Aorta (tissue), 4 donors: Measurements from ENCODE around the gene MOG. TPM values are rescaled to one million over a fixed set of nuclear protein-coding genes. Genes with fewer than 3 reads are reported as not detected.

Source experiments
- polyA plus RNA-seq, 2 donors: library from polyadenylated mRNA; stranded (reverse); fragments of 200-250 nt; gene quantifications; one replicate each; pipeline ENCODE4 v1.2.3, GENCODE V29; 2013
- total RNA-seq, 2 donors: library from RNA; stranded (reverse); fragmentation: NEBNext Ultra II Directional; extraction: Animal tissue kit (Norgen Biotek cat#: 25700); gene quantifications; one replicate each; pipeline ENCODE4 v1.2.1, GENCODE V29; 2021
- donor health status: healthy with polysubstance abuse.
- donor health status: Bipolar disorder and iron deficiency.
- donor health status: DM: no; HTN: no; CAD: no.
- donor health status: DM: yes; HTN: yes; CAD: no.

MOG gene
- total and polyA plus RNA-seq, 4 donors = 1.5 TPM; not detected in 3

Other genes with a start within 250 kb of the MOG start
- gene OR12D1, start 242.2 kb upstream of the MOG start, total RNA-seq = not detected
- not detected for gene OR12D1, start 242.2 kb upstream of the MOG start, polyA plus RNA-seq
- gene OR10C1, start 217.8 kb upstream of the MOG start, total RNA-seq = not detected
- gene OR10C1, start 217.8 kb upstream of the MOG start, polyA plus RNA-seq = not detected
- not detected for gene OR11A1, start 200.0 kb upstream of the MOG start, total RNA-seq
- not detected for gene OR11A1, start 200.0 kb upstream of the MOG start, polyA plus RNA-seq
- gene OR2H1, start 199.9 kb upstream of the MOG start, total RNA-seq = not detected
- not detected for gene OR2H1, start 199.9 kb upstream of the MOG start, polyA plus RNA-seq
- under 1 TPM in 1 of 2 donors, not detected in 1; 0.60 TPM for gene MAS1L, start 169.1 kb upstream of the MOG start, total RNA-seq
- gene MAS1L, start 169.1 kb upstream of the MOG start, polyA plus RNA-seq = not detected
- 1 to 10 TPM in 1 of 2 donors, under 1 TPM in 1; 0.32 to 4.4 TPM for gene UBD, start 97.4 kb upstream of the MOG start, total RNA-seq
- 1 to 10 TPM in 1 of 2 donors, under 1 TPM in 1; 0.51 to 3.9 TPM for gene UBD, start 97.4 kb upstream of the MOG start, polyA plus RNA-seq
- gene OR2H2, start 72.0 kb upstream of the MOG start, total RNA-seq = not detected
- not detected for gene OR2H2, start 72.0 kb upstream of the MOG start, polyA plus RNA-seq
- 100 to 1,000 TPM in 1 of 2 donors, 10 to 100 TPM in 1; 91.6 to 126 TPM for gene GABBR1, start 23.9 kb upstream of the MOG start, total RNA-seq
- 100 to 1,000 TPM in 1 of 2 donors, 10 to 100 TPM in 1; 13.6 to 103 TPM for gene GABBR1, start 23.9 kb upstream of the MOG start, polyA plus RNA-seq
- under 1 TPM in 1 of 2 donors, not detected in 1; 0.49 TPM for gene ZFP57, start 24.1 kb downstream of the MOG start, total RNA-seq
- gene ZFP57, start 24.1 kb downstream of the MOG start, polyA plus RNA-seq = 1 to 10 TPM in 1 of 2 donors, not detected in 1; 7.1 TPM
- gene HLA-F, start 66.3 kb downstream of the MOG start, total RNA-seq = 100 to 1,000 TPM in 1 of 2 donors, 10 to 100 TPM in 1; 90.5 to 124 TPM
- gene HLA-F, start 66.3 kb downstream of the MOG start, polyA plus RNA-seq = 100 to 1,000 TPM in 1 of 2 donors, 10 to 100 TPM in 1; 34.2 to 153 TPM
- 1 to 10 TPM in 1 of 2 donors, under 1 TPM in 1; 0.29 to 1.3 TPM for gene HLA-G, start 170.7 kb downstream of the MOG start, total RNA-seq
- under 1 TPM in 1 of 2 donors, not detected in 1; 0.88 TPM for gene HLA-G, start 170.7 kb downstream of the MOG start, polyA plus RNA-seq